ENCODE results near the gene ANO1.

ANO1 gene

DNA sequence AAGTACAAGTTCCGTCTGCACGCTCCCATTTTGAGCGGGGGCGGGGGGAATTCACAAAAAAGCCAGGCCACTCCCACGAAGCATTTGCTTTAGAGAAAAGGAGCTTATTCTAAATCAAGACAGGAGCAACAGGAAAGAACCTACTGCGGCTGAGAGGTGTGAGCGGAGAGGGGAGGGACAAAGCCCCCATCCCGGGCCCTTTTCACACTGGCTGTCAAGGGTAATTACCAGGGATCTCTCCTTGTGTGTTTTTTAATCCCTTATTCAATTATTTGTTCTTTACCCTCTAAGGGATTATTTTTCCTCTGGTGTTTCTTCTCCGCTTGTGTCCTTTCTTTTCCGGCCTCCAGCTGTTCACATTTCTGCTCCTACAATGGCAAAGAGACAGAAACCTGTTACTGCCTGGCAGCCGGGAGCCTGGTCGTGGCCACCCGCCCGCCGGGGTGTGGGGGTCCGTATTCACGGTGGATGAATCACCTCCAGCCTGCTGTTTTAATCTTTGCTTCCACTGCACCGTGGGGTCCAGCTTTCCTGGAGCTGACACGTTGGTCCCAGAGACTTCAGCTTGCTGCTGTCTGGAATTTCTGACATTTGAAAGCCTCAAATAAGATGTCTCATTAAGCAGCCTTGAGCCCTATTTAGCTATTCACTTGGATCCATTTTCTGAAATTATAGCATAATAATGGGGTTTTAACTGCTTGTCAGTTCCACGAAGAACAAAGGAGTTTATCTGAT, 63.5 kb downstream of the ANO1 start:
- H3K27ac ChIP-seq, result no peak overlapping the region
- TF ChIP-seq CTCF (conservative IDR thresholded peaks at IDR 0.05), result no peak

DNA sequence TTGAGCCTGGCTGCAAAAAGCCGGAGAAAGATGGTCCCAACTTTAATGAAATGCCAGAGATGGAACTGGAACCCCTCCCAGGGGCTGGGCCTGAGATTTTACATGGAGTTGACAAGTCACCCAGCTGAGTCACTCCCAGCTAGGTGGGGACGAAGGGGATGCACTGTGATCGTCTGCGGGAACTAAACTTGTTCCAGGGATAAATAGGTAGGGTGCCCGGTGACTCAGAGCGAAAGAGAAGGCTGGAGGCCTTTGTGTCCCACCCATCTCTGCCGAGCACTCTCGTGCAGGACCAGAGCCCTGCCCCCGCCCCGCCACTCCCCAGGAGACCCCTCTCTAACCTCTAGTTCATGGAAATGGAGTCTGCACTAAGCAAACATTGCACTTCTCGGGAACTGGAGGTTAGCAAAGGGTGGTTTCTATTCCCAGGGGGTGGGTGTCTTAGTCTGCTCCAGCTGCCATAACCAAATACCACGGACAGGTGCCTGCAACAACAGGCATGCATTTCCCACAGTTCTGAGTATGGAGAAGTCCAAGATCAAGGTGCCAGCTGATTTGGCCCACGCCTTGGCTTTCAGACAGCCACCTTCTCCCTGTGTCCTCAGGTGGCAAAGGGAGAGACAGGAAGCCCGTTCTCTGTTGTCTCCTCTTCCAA, 64.2 kb downstream of the ANO1 start:
- H3K27ac ChIP-seq, result no peak overlapping the region
- TF ChIP-seq CTCF (conservative IDR thresholded peaks at IDR 0.05), result no peak

DNA sequence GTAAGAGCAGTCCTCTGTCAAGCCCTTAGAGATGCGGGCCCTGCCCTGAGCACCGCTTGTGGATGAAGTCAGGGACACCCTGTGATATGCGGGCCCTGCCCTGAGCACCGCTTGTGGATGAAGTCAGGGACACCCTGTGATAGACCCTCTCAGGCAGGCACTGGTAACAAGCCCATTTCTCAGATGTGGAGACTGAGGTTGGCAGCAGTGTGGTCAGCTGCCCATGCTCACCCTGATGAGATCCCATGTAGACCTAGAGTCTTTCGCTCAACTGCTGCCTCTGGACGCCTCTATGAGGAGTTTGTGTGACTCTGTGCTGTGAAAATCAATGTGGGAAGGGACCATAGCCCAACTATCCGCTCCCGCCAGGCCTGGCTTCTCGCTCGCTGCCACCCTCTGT, 66.1 kb downstream of the ANO1 start:
- no peak overlapping the region for H3K27ac ChIP-seq
- TF ChIP-seq CTCF (conservative IDR thresholded peaks at IDR 0.05), result no peak

DNA sequence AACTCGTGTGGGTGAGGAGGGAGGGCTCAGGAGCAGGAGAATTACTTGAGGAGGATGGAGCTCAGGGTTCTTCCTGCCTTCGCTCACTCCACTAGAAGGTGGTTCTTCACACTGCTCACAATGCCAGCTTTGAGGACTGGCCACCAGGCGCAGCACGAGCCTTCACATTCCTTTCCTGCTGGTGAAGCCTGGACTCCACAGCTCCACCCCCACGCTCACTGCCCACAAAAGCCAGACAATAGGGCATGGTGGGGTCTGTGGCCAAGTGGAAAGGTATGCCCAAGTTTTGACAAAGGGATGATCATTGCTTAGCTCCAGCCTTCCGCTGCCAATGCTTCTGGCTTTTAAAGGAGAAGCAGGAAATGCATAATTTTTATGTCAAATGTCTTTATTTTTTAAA, 67.0 kb downstream of the ANO1 start:
- H3K27ac ChIP-seq, result no peak overlapping the region
- no peak for TF ChIP-seq CTCF (conservative IDR thresholded peaks at IDR 0.05)

- no peak for TF ChIP-seq CTCF (conservative IDR thresholded peaks at IDR 0.05)
- H3K27ac ChIP-seq, result no peak overlapping the region
Measured at GRCh38 chr11:70145841-70146240, 67.7 kb downstream of the ANO1 start.

DNA sequence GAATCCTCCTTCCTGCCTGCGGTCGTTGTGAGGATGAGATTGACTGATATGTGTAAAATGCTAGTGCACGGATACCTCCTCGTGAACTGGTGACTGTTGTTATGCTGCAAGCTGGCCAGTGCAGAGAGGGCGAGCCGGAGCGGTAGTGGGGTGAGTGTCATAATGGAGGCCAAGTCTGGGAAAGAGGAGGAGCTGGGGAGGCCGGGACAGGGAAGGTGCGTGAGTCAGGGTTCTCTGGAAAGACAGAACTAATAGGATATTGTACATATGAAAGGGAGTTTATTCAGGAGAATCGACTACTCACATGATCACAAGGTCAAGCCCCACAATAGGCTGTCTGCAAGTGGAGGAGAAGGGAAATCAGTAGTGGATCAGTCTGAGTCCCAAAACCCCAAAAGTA, 68.2 kb downstream of the ANO1 start:
- TF ChIP-seq CTCF (conservative IDR thresholded peaks at IDR 0.05), result no peak

GRCh38 chr11:70146895-70147520, 68.9 kb downstream of the ANO1 start:
- H3K27ac ChIP-seq, result no peak overlapping the region
- no peak for TF ChIP-seq CTCF (conservative IDR thresholded peaks at IDR 0.05)

More for the DNA sequence above, 68.2 kb downstream of the ANO1 start:
- H3K27ac ChIP-seq, result no peak overlapping the region

Data from VCaP (cell line).